ENCODE measurements around the gene ZFAND2B.

DNA sequence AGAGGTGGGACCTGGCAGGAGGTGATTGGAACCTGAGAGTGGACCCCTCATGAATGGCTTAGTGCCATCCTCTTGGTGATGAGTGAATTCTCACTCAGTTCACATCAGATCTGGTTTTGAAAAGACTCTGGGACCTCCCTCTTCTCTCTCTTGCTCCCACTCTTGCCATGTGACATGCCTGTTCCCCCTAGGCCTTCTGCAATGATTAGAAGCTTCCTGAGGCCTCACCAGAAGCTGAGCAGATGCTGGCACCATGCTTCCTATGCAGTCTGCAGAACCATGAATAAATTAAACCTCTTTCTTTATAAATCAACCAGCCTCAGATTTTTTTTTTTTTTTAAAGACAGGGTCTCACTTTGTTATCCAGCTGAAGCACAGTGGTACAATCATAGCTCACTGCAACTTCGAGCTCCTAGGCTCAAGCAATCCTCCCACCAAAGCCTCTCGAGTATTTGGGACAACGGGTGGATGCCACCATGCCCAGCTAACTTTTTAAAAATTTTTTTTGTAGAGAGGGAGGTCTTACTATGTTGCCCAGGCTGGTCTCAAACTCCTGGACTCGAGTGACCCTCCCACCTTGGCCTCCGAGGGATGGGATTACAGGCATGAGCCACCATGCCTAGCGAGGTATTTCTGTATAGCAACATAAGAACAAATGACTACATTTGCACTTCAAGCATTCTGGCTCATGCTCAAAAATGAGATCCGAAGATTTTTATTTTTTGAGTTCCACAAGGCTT, 2.0 kb upstream of the ZFAND2B start:
- TF ChIP-seq, protein P1, sequence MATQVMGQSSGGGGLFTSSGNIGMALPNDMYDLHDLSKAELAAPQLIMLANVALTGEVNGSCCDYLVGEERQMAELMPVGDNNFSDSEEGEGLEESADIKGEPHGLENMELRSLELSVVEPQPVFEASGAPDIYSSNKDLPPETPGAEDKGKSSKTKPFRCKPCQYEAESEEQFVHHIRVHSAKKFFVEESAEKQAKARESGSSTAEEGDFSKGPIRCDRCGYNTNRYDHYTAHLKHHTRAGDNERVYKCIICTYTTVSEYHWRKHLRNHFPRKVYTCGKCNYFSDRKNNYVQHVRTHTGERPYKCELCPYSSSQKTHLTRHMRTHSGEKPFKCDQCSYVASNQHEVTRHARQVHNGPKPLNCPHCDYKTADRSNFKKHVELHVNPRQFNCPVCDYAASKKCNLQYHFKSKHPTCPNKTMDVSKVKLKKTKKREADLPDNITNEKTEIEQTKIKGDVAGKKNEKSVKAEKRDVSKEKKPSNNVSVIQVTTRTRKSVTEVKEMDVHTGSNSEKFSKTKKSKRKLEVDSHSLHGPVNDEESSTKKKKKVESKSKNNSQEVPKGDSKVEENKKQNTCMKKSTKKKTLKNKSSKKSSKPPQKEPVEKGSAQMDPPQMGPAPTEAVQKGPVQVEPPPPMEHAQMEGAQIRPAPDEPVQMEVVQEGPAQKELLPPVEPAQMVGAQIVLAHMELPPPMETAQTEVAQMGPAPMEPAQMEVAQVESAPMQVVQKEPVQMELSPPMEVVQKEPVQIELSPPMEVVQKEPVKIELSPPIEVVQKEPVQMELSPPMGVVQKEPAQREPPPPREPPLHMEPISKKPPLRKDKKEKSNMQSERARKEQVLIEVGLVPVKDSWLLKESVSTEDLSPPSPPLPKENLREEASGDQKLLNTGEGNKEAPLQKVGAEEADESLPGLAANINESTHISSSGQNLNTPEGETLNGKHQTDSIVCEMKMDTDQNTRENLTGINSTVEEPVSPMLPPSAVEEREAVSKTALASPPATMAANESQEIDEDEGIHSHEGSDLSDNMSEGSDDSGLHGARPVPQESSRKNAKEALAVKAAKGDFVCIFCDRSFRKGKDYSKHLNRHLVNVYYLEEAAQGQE (IDR thresholded peaks at IDR 0.05; ENCODE audit: insufficient read depth in 1 of 2, low read depth in 2 of 2, low read length in 2 of 2), result no peak
- TF ChIP-seq POLR2AphosphoS5 (IDR thresholded peaks at IDR 0.05; ENCODE audit: low read depth, low read length), result no peak
